Measurements from ENCODE around the gene DLGAP4.

The DLGAP4 gene

DNA sequence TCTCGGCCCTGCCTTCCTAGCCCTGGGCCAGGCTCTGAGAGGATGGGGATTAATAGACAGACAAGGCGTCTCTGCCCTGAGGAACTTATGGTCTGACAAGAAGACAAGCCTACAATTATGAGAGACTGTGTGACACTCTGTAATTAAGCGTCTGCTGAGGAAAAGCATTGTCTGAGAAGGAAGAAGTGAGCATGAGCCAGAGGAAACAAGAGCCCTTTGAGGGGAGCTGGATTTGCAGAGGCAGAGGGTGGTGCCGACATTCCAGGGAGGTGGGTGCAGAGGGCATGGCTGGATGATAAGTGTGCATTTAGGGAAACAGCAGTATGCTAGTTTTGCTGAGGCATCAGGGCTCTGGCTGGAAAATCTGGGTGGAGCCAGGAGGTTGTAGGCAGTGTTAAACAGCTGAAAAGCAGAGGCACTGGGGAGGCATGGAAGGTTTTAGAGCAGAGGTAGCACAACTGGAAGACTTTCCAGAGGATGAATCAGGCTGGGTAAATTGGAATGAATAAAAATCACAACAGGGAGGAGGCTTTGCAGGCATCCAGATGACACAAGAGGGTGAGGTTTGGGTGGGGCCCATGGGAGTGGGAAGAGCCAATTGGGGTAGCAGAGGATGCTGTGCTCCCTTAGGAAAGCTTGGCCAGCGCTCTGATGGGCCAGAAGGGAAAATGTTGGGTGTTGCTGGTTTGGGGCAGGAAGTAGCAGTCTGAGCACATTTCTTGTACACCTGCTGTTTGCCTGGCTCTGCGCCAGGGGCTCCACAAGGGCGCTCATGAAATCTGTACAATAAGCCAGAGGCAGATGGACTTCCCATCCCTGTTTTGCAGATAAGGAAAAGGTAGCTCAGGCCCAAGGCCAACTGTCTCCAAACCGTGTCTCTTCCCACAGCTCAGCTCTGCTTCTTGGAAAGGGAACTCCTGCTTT lies 161.2 kb downstream of the DLGAP4 start:
- no peak overlapping the region for H3K9ac ChIP-seq (ENCODE audit: low read length)
- TF ChIP-seq EZH2 (optimal IDR thresholded peaks at IDR 0.05; ENCODE audit: low read depth, low read length) (no peak), EZH2phosphoT487 (IDR thresholded peaks at IDR 0.05; ENCODE audit: low read length) (no peak)
- TF ChIP-seq, protein P1, sequence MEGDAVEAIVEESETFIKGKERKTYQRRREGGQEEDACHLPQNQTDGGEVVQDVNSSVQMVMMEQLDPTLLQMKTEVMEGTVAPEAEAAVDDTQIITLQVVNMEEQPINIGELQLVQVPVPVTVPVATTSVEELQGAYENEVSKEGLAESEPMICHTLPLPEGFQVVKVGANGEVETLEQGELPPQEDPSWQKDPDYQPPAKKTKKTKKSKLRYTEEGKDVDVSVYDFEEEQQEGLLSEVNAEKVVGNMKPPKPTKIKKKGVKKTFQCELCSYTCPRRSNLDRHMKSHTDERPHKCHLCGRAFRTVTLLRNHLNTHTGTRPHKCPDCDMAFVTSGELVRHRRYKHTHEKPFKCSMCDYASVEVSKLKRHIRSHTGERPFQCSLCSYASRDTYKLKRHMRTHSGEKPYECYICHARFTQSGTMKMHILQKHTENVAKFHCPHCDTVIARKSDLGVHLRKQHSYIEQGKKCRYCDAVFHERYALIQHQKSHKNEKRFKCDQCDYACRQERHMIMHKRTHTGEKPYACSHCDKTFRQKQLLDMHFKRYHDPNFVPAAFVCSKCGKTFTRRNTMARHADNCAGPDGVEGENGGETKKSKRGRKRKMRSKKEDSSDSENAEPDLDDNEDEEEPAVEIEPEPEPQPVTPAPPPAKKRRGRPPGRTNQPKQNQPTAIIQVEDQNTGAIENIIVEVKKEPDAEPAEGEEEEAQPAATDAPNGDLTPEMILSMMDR (IDR thresholded peaks at IDR 0.05; ENCODE audit: low read length): 0 out of 2 replicates have a peak, but pooled peaks have one; percentile 3
- no peak overlapping the region for H3K4me3 ChIP-seq (ENCODE audit: low read length)
- no peak overlapping the region for H3K27ac ChIP-seq (ENCODE audit: low read length)
- DNase-seq: peak; percentile 64
- no peak overlapping the region for H2AFZ ChIP-seq (ENCODE audit: low read length)
- peak overlapping the region; percentile 4; the same call in 1 of the 2 replicates for H3K4me2 ChIP-seq (ENCODE audit: low read depth, low read length)
- no peaks in the 10 kb centered on the region for H3K9me2 ChIP-seq (replicated peaks; ENCODE audit: insufficient read depth, low read length)
- H4K20me1 ChIP-seq (ENCODE audit: insufficient read depth, low read length): no peaks in the 10 kb centered on the region
- H3K4me1 ChIP-seq (ENCODE audit: low read length): peaks cover 52% of the 10 kb centered on the region
- no peaks in the 10 kb centered on the region for H3K27me3 ChIP-seq (replicated peaks; ENCODE audit: insufficient read depth, low read length)
- H3K79me2 ChIP-seq (ENCODE audit: low read length): peaks cover 25% of the 10 kb centered on the region
- H3K36me3 ChIP-seq (replicated peaks; ENCODE audit: insufficient read depth, low read length): no peaks in the 10 kb centered on the region
- no peaks in the 10 kb centered on the region for H3K9me3 ChIP-seq (replicated peaks; ENCODE audit: insufficient read depth, low read length)
- H3F3A ChIP-seq (ENCODE audit: insufficient read depth, low read length): peaks cover 6% of the 10 kb centered on the region; the same call in 1 of the 2 replicates

DNA sequence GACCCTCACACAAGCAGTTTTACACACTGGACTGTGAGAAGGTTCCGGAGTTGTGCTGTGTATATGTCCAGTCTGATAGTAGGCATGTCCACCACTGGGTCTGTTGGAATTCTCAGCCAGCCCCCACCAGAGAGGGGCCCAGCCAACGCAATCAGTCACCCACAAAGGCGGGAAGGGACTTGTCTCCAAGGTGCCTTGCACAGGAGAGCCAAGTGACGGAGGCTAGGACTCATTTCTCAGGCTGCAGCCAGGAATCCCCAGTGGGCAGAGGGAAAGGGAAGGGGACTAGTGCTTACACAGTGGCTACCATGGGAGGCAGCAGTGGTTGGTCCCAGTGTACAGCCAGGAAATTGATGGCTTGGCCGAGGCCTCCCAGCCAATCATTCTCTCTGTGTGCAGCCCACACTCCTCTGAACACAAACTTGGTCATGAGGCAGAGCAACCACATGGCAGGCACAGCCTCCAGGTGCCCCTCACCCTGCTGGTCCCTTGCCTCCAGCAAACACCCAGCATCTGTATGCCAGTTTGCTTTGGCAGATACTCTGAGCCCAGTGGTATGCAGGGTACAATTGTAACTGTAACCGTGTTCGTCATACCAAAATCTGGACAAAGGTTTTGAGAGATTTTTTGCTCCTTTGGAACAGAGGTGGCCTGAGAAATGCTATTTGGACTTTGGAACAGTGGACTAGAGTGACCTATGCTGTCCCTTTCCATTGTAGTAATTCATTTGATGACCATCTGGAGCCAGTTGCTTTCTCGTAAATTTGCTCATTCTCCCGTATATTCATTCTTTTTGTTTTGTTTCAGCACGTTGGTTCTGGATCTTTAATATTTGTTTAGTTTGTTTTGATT lies 162.2 kb downstream of the DLGAP4 start:
- Histone ChIP-seq H3K4me1 (ENCODE audit: low read length) (peaks cover 41% of the 10 kb centered on the region), H2AFZ (ENCODE audit: low read length) (no peak overlapping the region), H3K9me3 (replicated peaks; ENCODE audit: insufficient read depth, low read length) (no peaks in the 10 kb centered on the region), H3K9ac (ENCODE audit: low read length) (no peak overlapping the region), H3K27me3 (replicated peaks; ENCODE audit: insufficient read depth, low read length) (no peaks in the 10 kb centered on the region), H3K79me2 (ENCODE audit: low read length) (peaks cover 16% of the 10 kb centered on the region; the same call in 1 of the 2 replicates), H3K27ac (ENCODE audit: low read length) (no peak overlapping the region), H3K4me3 (ENCODE audit: low read length) (no peak overlapping the region), H3K36me3 (replicated peaks; ENCODE audit: insufficient read depth, low read length) (no peaks in the 10 kb centered on the region), H4K20me1 (ENCODE audit: insufficient read depth, low read length) (no peaks in the 10 kb centered on the region), H3K4me2 (ENCODE audit: low read depth, low read length) (0 out of 2 replicates have a peak overlapping the region, but pooled peaks have one; percentile 4), H3F3A (ENCODE audit: insufficient read depth, low read length) (peaks cover 9% of the 10 kb centered on the region; the same call in 1 of the 2 replicates), H3K9me2 (replicated peaks; ENCODE audit: insufficient read depth, low read length) (no peaks in the 10 kb centered on the region)
- TF ChIP-seq, protein P1 (IDR thresholded peaks at IDR 0.05; ENCODE audit: low read length): no peak
- TF ChIP-seq EZH2phosphoT487 (IDR thresholded peaks at IDR 0.05; ENCODE audit: low read length) (no peak), EZH2 (optimal IDR thresholded peaks at IDR 0.05; ENCODE audit: low read depth, low read length) (no peak)
- no peak for DNase-seq

DNA sequence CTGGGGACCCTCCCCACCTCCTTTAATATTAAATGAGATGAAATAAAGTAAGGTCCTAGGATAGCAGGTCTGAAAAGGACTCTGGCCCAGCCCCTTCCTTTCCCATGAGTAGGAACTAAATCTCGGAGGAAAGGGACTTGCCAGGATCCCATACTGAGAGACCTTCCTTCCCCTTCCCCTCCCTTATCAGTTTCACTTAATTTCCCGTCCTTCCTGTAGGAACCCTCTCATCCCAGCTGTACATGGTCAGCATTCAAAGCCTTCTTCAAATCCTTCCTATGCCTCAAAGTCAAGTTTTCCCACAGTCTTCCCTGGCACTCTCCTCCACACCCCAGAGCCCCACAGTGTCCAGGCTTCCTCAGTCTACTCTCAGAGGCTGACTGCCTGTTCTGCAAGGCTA lies 163.8 kb downstream of the DLGAP4 start:
- no peak for DNase-seq
- Histone ChIP-seq H3K9me2 (replicated peaks; ENCODE audit: insufficient read depth, low read length) (no peaks in the 10 kb centered on the region), H3K27me3 (replicated peaks; ENCODE audit: insufficient read depth, low read length) (no peaks in the 10 kb centered on the region), H3K4me3 (ENCODE audit: low read length) (no peak overlapping the region), H2AFZ (ENCODE audit: low read length) (no peak overlapping the region), H3K9ac (ENCODE audit: low read length) (no peak overlapping the region), H4K20me1 (ENCODE audit: insufficient read depth, low read length) (no peaks in the 10 kb centered on the region), H3K36me3 (replicated peaks; ENCODE audit: insufficient read depth, low read length) (no peaks in the 10 kb centered on the region), H3K4me2 (ENCODE audit: low read depth, low read length) (no peak overlapping the region), H3K4me1 (ENCODE audit: low read length) (peaks cover 34% of the 10 kb centered on the region), H3K27ac (ENCODE audit: low read length) (no peak overlapping the region), H3K9me3 (replicated peaks; ENCODE audit: insufficient read depth, low read length) (no peaks in the 10 kb centered on the region), H3K79me2 (ENCODE audit: low read length) (peaks cover 11% of the 10 kb centered on the region; the same call in 1 of the 2 replicates), H3F3A (ENCODE audit: insufficient read depth, low read length) (peaks cover 6% of the 10 kb centered on the region; the same call in 1 of the 2 replicates)
- TF ChIP-seq EZH2phosphoT487 (IDR thresholded peaks at IDR 0.05; ENCODE audit: low read length): no peak
- TF ChIP-seq, protein P1 (IDR thresholded peaks at IDR 0.05; ENCODE audit: low read length): no peak
- no peak for TF ChIP-seq EZH2 (optimal IDR thresholded peaks at IDR 0.05; ENCODE audit: low read depth, low read length)
